GM12874 (cell line): ENCODE measurements around the gene RALGDS.

Experiments used
- TF ChIP-seq, protein P1 (sequence below): IDR thresholded peaks from 2 replicates; pipeline ENCODE4 v1.5.1; 2011; ENCODE audit warnings: low read depth, mild to moderate bottlenecking, control low read depth, low read length, moderate library complexity; ENCODE audit not compliant: insufficient read depth

RALGDS gene

DNA sequence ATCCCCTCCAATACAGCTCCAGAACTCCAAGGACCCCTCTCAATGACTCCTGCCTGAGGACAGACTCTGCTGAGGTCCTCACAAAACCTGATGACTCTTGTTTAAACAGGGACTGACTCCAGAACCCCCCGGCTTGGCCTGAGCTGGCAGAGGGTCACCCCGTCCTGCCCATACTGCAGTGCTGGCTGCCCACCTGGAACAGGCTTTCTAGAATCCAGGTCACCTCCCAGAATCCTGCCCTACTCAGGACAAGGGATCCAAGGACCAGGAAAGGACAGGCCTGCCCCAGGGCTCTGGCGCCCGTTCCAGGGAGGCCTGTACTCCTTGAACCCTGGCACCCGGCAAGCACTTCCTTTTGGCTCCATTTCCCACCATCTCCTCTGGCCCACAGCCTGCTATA lies 22.2 kb downstream of the RALGDS start:
- TF ChIP-seq, protein P1, sequence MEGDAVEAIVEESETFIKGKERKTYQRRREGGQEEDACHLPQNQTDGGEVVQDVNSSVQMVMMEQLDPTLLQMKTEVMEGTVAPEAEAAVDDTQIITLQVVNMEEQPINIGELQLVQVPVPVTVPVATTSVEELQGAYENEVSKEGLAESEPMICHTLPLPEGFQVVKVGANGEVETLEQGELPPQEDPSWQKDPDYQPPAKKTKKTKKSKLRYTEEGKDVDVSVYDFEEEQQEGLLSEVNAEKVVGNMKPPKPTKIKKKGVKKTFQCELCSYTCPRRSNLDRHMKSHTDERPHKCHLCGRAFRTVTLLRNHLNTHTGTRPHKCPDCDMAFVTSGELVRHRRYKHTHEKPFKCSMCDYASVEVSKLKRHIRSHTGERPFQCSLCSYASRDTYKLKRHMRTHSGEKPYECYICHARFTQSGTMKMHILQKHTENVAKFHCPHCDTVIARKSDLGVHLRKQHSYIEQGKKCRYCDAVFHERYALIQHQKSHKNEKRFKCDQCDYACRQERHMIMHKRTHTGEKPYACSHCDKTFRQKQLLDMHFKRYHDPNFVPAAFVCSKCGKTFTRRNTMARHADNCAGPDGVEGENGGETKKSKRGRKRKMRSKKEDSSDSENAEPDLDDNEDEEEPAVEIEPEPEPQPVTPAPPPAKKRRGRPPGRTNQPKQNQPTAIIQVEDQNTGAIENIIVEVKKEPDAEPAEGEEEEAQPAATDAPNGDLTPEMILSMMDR, result no peak

DNA sequence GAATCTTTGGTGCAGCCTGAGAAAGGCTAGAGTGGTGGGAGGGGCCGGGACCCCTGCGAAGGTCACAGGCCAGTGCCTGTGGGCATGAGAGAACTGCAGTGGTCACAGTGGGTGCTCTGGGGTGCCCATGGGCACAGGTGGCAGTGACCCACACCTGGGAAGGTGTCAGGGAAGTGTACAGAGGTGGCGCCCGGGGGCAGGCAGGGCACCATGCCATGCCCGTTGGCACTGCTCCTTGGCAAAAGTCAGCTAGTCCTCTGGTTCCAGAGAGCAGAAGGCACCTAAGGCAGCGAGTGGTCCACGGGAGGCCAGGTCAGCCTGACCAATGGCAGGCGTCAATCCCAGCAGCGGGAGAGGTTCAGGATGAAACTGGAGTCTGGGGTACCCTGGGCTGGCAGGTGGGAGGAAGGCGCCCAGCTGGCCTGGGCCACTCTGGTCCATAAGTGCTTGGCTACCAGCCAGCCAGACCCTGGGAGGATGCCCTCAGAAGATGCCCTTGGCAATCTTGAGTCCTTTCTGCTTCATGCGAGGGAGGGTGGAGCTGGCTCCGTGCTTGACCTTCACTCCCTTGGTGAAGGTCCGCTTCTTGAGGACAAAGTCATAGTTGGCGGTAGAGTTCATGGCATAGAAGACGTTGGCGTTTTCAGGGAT lies 22.8 kb downstream of the RALGDS start:
- TF ChIP-seq, protein P1, result no peak

DNA sequence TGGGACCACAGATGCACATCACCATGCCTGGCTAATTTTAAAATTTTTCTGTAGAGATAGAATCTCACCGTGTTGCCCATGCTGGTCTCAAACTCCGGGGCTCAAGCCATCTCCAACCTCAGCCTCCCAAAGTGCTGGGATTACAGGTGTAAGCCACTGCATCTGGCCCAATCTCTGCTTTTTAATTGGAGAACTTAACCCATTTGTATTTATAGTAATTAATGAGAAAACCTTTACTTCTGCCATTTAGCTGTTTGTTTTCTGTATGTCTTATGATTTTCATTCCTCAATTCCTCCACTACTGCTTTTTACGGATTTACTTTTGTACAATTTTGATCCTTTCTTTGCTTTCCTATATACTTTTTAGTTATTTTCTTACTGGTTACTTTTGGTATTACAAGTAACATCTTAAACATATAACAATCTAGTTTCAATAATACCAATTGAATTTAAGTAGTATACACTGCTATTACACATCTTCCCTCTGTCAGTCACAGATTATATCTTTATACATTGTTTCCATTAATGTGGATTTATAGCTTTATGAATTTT lies 26.1 kb downstream of the RALGDS start:
- TF ChIP-seq, protein P1, result no peak

DNA sequence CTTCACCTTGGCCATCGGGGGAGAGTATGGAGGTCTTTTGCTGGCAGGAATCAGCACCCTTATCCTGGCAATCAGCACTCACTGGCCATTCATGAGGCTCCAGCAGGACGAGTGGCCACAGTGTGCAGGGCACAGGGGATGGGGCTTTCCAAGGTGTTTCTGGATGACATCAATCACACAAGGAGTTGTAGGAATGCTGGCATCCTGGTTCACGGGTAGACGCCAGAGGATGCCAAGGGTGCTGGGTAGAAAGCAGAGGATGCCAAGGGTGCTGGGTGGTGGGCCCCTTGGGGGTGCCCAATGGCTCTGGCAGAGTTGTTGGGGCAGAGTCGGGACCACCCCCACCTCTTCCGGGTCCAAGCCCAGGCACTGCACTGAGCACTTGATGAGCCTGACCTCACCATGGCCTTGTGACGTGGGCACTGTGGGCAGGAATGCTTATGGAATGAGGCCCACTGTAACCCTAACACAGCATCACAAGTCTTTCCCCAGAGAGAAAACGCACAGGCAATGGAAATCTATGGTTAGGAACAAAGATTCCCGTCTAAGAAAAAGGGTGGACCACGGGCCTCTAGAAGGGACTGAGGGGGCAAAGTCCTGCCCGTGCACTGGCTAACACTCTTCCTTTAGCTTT lies 30.2 kb downstream of the RALGDS start:
- TF ChIP-seq, protein P1, result no peak

DNA sequence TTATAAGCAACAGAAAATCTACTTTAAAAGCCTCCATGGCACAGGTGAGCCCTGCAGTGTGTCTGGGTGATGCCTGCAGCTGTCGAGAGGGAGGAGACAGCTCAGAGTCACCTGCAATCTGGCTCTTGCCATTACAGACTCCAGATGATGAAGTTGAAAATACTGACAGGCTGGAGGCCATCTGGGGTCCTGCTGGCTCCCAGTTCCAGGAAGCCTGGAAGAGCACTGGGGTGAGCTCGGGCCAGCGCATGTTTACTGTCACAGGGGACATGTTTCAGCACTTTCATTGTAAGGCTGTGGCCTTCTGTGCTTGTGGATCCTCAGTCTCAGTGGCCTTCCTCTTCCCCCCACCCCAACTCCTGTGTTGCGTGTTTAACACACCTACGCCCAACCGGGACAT lies 30.9 kb downstream of the RALGDS start:
- TF ChIP-seq, protein P1, result no peak

DNA sequence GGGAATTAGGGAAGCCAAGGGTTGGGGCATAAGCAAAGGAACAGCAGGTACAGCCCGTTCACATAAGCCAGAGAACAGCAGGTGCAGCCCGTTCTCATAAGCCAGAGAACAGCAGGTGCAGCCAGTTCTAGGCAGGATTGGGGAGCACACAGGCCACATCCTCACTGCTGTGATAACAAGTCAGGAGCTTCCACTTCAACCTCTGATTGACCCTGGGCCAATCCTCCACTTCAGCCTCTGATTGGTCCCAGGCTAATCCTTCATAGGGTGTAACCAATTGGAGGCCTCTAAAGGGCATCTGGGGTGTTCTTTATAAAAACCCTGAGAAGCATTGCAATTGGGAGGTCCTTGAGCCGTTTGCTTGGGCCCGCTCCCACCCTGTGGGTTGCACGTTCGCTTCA lies 31.8 kb downstream of the RALGDS start:
- TF ChIP-seq, protein P1, result no peak

DNA sequence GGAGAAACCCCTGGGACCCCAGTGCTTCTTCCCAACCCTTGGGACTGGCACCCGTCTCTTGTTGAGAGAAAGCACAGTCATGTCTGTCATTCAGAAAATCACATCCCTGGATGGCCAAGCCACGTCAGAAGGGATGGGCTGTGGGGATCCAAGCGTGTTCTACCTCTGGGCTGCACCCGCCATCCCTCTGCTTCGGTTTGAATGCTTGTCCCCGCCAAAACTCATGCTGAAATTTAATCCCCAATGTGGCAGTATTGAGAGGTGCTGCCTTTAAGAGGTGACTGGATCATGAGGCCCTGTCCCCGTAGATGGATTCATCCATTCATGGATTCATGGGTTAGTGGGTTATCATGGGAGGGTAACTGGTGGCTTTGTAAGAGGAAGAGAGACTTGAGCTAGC lies 32.3 kb downstream of the RALGDS start:
- TF ChIP-seq, protein P1, result no peak
